Neural cell (in vitro differentiated cells): Measurements from ENCODE around the gene VOPP1. TPM values are rescaled to one million over a fixed set of nuclear protein-coding genes. Genes with fewer than 3 reads are reported as not detected.
A peak's percentile ranks its signal among the peaks of the same experiment; 100 is the strongest.

ENCODE experiments used
- H2AFZ ChIP-seq: fragments of 200-600, 300-800 bp; sonication (generic), shearing (Covaris generic); 2 replicates; pipeline ENCODE4 v1.6.0; 2014; ENCODE audit warnings: low read depth, mild to moderate bottlenecking, antibody characterized with exemption, low read length, moderate library complexity
- H3F3A ChIP-seq: fragments of 200-600 bp; shearing (Covaris generic); 2 replicates; pipeline ENCODE4 v1.6.1; 2016; ENCODE audit warnings: mild to moderate bottlenecking, moderate library complexity, mixed read lengths, antibody characterized with exemption, low read length; ENCODE audit not compliant: insufficient read depth, poor library complexity, severe bottlenecking
- H3K27ac ChIP-seq: fragments of 200-600, 300-800 bp; sonication (generic), shearing (Covaris generic); 2 replicates; pipeline ENCODE4 v1.5.1; 2014; ENCODE audit warnings: mild to moderate bottlenecking, low read length, moderate library complexity
- H3K27me3 ChIP-seq: fragments of 300-800, 200-600 bp; sonication (generic), shearing (Covaris generic); 2 replicates; pipeline ENCODE4 v1.6.0; 2014; ENCODE audit warnings: mild to moderate bottlenecking, low read depth, low read length, moderate library complexity; ENCODE audit not compliant: insufficient read depth
- H3K36me3 ChIP-seq: fragments of 300-800, 200-600 bp; sonication (generic), shearing (Covaris generic); 2 replicates; pipeline ENCODE4 v1.5.1; 2014; ENCODE audit warnings: mild to moderate bottlenecking, antibody characterized with exemption, low read length, moderate library complexity; ENCODE audit not compliant: insufficient read depth
- H3K4me2 ChIP-seq: fragments of 300-800, 200-600 bp; sonication (generic), shearing (Covaris generic); 2 replicates; pipeline ENCODE4 v1.6.0; 2014; ENCODE audit warnings: mild to moderate bottlenecking, low read length
- H3K4me3 ChIP-seq: fragments of 300-800, 200-600 bp; sonication (generic), shearing (Covaris generic); 2 replicates; pipeline ENCODE4 v1.5.1; 2014; ENCODE audit warnings: mild to moderate bottlenecking, low read length, moderate library complexity
- H3K79me2 ChIP-seq: fragments of 200-600 bp; shearing (Covaris generic); replicated peaks from 2 replicates; pipeline ENCODE4 v1.6.0; 2014; ENCODE audit warnings: mild to moderate bottlenecking, low read length, moderate library complexity; ENCODE audit not compliant: insufficient read depth
- H3K9ac ChIP-seq: fragments of 300-800, 200-600 bp; sonication (generic), shearing (Covaris generic); 2 replicates; pipeline ENCODE4 v1.6.1; 2016; ENCODE audit warnings: mild to moderate bottlenecking, low read length, mixed read lengths
- H3K9me2 ChIP-seq: fragments of 200-600 bp; shearing (Covaris generic); 2 replicates; pipeline ENCODE4 v1.6.1; 2016; ENCODE audit warnings: mild to moderate bottlenecking, low read length, mixed read lengths; ENCODE audit not compliant: insufficient read depth
- H3K9me3 ChIP-seq: fragments of 200-600, 300-800 bp; sonication (generic), shearing (Covaris generic); 2 replicates; pipeline ENCODE4 v1.6.1; 2016; ENCODE audit warnings: mild to moderate bottlenecking, mixed run types, low read length, moderate library complexity, mixed read lengths
- H4K20me1 ChIP-seq: fragments of 200-600 bp; shearing (Covaris generic); 2 replicates; pipeline ENCODE4 v1.6.1; 2016; ENCODE audit warnings: mild to moderate bottlenecking, mixed run types; ENCODE audit not compliant: insufficient read depth
- CTCF ChIP-seq: fragments of 450-650 bp; IDR thresholded peaks from 2 replicates; pipeline ENCODE4 v1.5.1; 2014; ENCODE audit warnings: antibody characterized with exemption, mild to moderate bottlenecking, moderate library complexity; ENCODE audit not compliant: poor library complexity, severe bottlenecking
- EP300 ChIP-seq: fragments of 450-650 bp; conservative IDR thresholded peaks from 2 replicates; pipeline ENCODE4 v1.6.1; 2014; ENCODE audit warnings: antibody characterized with exemption, mild to moderate bottlenecking, moderate library complexity; ENCODE audit not compliant: poor library complexity, severe bottlenecking
- EZH2 ChIP-seq: fragments of 200-600, 300-800 bp; shearing (Covaris generic), sonication (generic); IDR thresholded peaks from 2 replicates; pipeline ENCODE4 v1.6.1; 2014; ENCODE audit warnings: antibody characterized with exemption, low read length, borderline replicate concordance, mild to moderate bottlenecking; ENCODE audit not compliant: insufficient read depth, poor library complexity, severe bottlenecking
- MXI1 ChIP-seq: fragments of 450-650 bp; conservative IDR thresholded peaks from 2 replicates; pipeline ENCODE4 v1.6.1; 2014; ENCODE audit warnings: antibody characterized with exemption, mild to moderate bottlenecking; ENCODE audit not compliant: poor library complexity, severe bottlenecking
- POLR2AphosphoS5 ChIP-seq: IDR thresholded peaks from 2 replicates; pipeline ENCODE4 v1.6.1; 2012
- RAD21 ChIP-seq: fragments of 450-650 bp; conservative IDR thresholded peaks from 2 replicates; pipeline ENCODE4 v1.6.1; 2014; ENCODE audit warnings: antibody characterized with exemption, mild to moderate bottlenecking, moderate library complexity
- REST ChIP-seq: IDR thresholded peaks from 2 replicates; pipeline ENCODE4 v1.6.1; 2012; ENCODE audit warnings: borderline replicate concordance
- SMC3 ChIP-seq: fragments of 450-650 bp; conservative IDR thresholded peaks from 2 replicates; pipeline ENCODE4 v1.6.1; 2014; ENCODE audit warnings: antibody characterized with exemption, mild to moderate bottlenecking, moderate library complexity; ENCODE audit not compliant: poor library complexity
- TAF1 ChIP-seq: IDR thresholded peaks from 2 replicates; pipeline ENCODE4 v1.6.1; 2012; ENCODE audit warnings: low read depth
- polyA plus RNA-seq: library from polyadenylated mRNA; depleted of rRNA; stranded (reverse); fragments of >200 nt; gene quantifications from 2 replicates; pipeline ENCODE4 v1.2.3, GENCODE V29; 2014

The VOPP1 gene
- polyA plus RNA-seq, 1 donor from 2014 or later = 85.8 TPM

- Histone ChIP-seq H3K36me3 (no peaks in the 10 kb centered on the region), H3K9ac (no peak overlapping the region), H2AFZ (no peak overlapping the region), H3K9me2 (no peaks in the 10 kb centered on the region), H3K27ac (no peak overlapping the region), H3F3A (no peaks in the 10 kb centered on the region), H3K9me3 (no peaks in the 10 kb centered on the region), H4K20me1 (no peaks in the 10 kb centered on the region), H3K27me3 (no peaks in the 10 kb centered on the region), H3K79me2 (no peaks in the 10 kb centered on the region), H3K4me3 (no peak overlapping the region), H3K4me2 (no peak overlapping the region)
- TF ChIP-seq RAD21 = no peak
Measured at GRCh38 chr7:55494951-55495350, 77.4 kb downstream of the VOPP1 start.

- Histone ChIP-seq H3K27me3 (no peaks in the 10 kb centered on the region), H3K36me3 (no peaks in the 10 kb centered on the region), H3K79me2 (no peaks in the 10 kb centered on the region), H3K9me2 (no peaks in the 10 kb centered on the region), H3K9me3 (no peaks in the 10 kb centered on the region), H3K27ac (no peak overlapping the region), H3K4me2 (no peak overlapping the region), H4K20me1 (no peaks in the 10 kb centered on the region), H2AFZ (no peak overlapping the region), H3F3A (no peaks in the 10 kb centered on the region), H3K4me3 (no peak overlapping the region), H3K9ac (no peak overlapping the region)
- TF ChIP-seq EP300 = peak; percentile 37
- peak; percentile 6 for TF ChIP-seq MXI1
- no peak for TF ChIP-seq RAD21
- peak; percentile 19 for TF ChIP-seq CTCF
- no peak for TF ChIP-seq REST
- TF ChIP-seq TAF1 = no peak
- TF ChIP-seq EZH2 = no peak
- peak; percentile 37 for TF ChIP-seq POLR2AphosphoS5
Measured at GRCh38 chr7:55493408-55493807, 78.9 kb downstream of the VOPP1 start.

- Histone ChIP-seq H3K27me3 (no peaks in the 10 kb centered on the region), H2AFZ (no peak overlapping the region), H3K4me3 (no peak overlapping the region), H3F3A (no peaks in the 10 kb centered on the region), H3K9me2 (no peaks in the 10 kb centered on the region), H3K79me2 (no peaks in the 10 kb centered on the region), H3K4me2 (no peak overlapping the region), H3K36me3 (no peaks in the 10 kb centered on the region), H3K27ac (no peak overlapping the region), H3K9ac (no peak overlapping the region), H3K9me3 (no peaks in the 10 kb centered on the region), H4K20me1 (no peaks in the 10 kb centered on the region)
- TF ChIP-seq SMC3 (no peak), EZH2 (no peak), RAD21 (no peak), CTCF (no peak), MXI1 (no peak)
Measured at GRCh38 chr7:55491346-55491745, 81.0 kb downstream of the VOPP1 start.
